H1 (cell line): Measurements from ENCODE around the gene RRP1. TPM values are rescaled to one million over a fixed set of nuclear protein-coding genes. Genes with fewer than 3 reads are reported as not detected.

Source experiments
- CTCF ChIA-PET: fragments of 300-600 bp; sonication (Branson Sonifier 250); formaldehyde crosslinking; loops from one replicate; lab custom pipeline; 2021; ENCODE audit not compliant: partially characterized antibody; lab: Charles Lee
- POLR2A ChIA-PET: fragments of 300-600 bp; sonication (Branson Sonifier 250); formaldehyde crosslinking; loops from one replicate; lab custom pipeline; 2021; ENCODE audit warnings: inconsistent platforms; ENCODE audit not compliant: partially characterized antibody; lab: Charles Lee
- DNase-seq, 2 experiments: peaks; one replicate each; pipeline versions ENCODE4 v3.0.0 to v3.0.0-alpha.2; 2010 to 2022; ENCODE audit warnings: low spot score in 2 of 2, low read depth in 1 of 2, mixed read lengths in 1 of 2
- FAIRE-seq: peaks from 2 replicates; lab custom pipeline; 2011; peaks lifted over from hg19 to GRCh38; lab: Jason Lieb, UNC
- H2AFZ ChIP-seq: 2 replicates; pipeline ENCODE4 v1.8.1; 2012; ENCODE audit warnings: low read length, inconsistent platforms
- H2AK5ac ChIP-seq: 2 replicates; pipeline ENCODE4 v1.6.1; 2013; ENCODE audit warnings: low read depth, low read length
- H2BK120ac ChIP-seq: replicated peaks from 2 replicates; pipeline ENCODE3; 2013; ENCODE audit warnings: low read depth, low read length, inconsistent platforms
- H2BK12ac ChIP-seq: 2 replicates; pipeline ENCODE4 v1.6.1; 2013; ENCODE audit warnings: low read depth, low read length
- H2BK15ac ChIP-seq: 2 replicates; pipeline ENCODE4 v1.6.1; 2013; ENCODE audit warnings: low read length
- H2BK20ac ChIP-seq: 2 replicates; pipeline ENCODE4 v1.6.1; 2013; ENCODE audit warnings: low read length
- H2BK5ac ChIP-seq: 2 replicates; pipeline ENCODE4 v1.6.1; 2013; ENCODE audit warnings: low read depth, low read length
- H3K14ac ChIP-seq: 2 replicates; pipeline ENCODE4 v1.6.1; 2013; ENCODE audit warnings: inconsistent platforms; ENCODE audit not compliant: insufficient read length
- H3K18ac ChIP-seq: 2 replicates; pipeline ENCODE4 v1.6.1; 2013; ENCODE audit warnings: low read length; ENCODE audit errors: extremely low read depth
- H3K23ac ChIP-seq: 2 replicates; pipeline ENCODE4 v1.6.1; 2013; ENCODE audit warnings: inconsistent platforms; ENCODE audit not compliant: insufficient read length
- H3K23me2 ChIP-seq: 2 replicates; pipeline ENCODE4 v1.6.1; 2013; ENCODE audit warnings: low read depth, low read length
- H3K27ac ChIP-seq: 2 replicates; pipeline ENCODE4 v1.6.1; 2011; ENCODE audit warnings: low read depth, low read length, inconsistent platforms
- H3K27me3 ChIP-seq, 4 experiments: replicated peaks in 1 of 4; 1 replicate in 1 of 4; 2 replicates in 3 of 4; pipeline versions ENCODE4 v1.6.1 to v1.8.1; 2011 to 2013; ENCODE audit warnings: low read length in 3 of 4, mild to moderate bottlenecking in 3 of 4, inconsistent platforms in 2 of 4, mixed read lengths in 2 of 4, moderate library complexity in 1 of 4; ENCODE audit not compliant: control insufficient read depth in 3 of 4, insufficient read depth in 3 of 4; ENCODE audit errors: extremely low read depth in 1 of 4
- H3K36me3 ChIP-seq, 4 experiments: 2 replicates each; pipeline versions ENCODE4 v1.6.1 to v1.8.1; 2011 to 2013; ENCODE audit warnings: mild to moderate bottlenecking in 4 of 4, low read length in 3 of 4, moderate library complexity in 2 of 4, control low read depth in 1 of 4, inconsistent platforms in 1 of 4; ENCODE audit not compliant: insufficient read depth in 4 of 4, control insufficient read depth in 2 of 4
- H3K4ac ChIP-seq: replicated peaks from 2 replicates; pipeline ENCODE3; 2013; ENCODE audit warnings: low read length, low read depth, mixed read lengths, inconsistent platforms; ENCODE audit not compliant: insufficient read length
- H3K4me1 ChIP-seq, 4 experiments: replicated peaks in 1 of 4; 1 replicate in 1 of 4; 2 replicates in 3 of 4; pipeline versions ENCODE4 v1.6.1 to v1.8.1; 2011 to 2013; ENCODE audit warnings: low read length in 3 of 4, inconsistent platforms in 2 of 4, mixed read lengths in 1 of 4; ENCODE audit not compliant: insufficient read depth in 4 of 4, control insufficient read depth in 3 of 4
- H3K4me2 ChIP-seq, 2 experiments: 2 replicates each; pipeline versions ENCODE4 v1.6.1 to v1.8.1; 2011 to 2013; ENCODE audit warnings: low read depth in 2 of 2, low read length in 2 of 2, control low read depth in 1 of 2, inconsistent platforms in 1 of 2, mild to moderate bottlenecking in 1 of 2; ENCODE audit not compliant: insufficient read depth in 1 of 2
- H3K4me3 ChIP-seq, 4 experiments: fragments of 200-600, 300-600 bp in 1 of 4; sonication (generic), shearing (Covaris generic), sonication (Bioruptor Twin) in 1 of 4; 2 replicates each; pipeline versions ENCODE4 v1.5.1 to v1.8.1; 2011 to 2016; ENCODE audit warnings: low read length in 4 of 4, low read depth in 3 of 4, control low read depth in 2 of 4, inconsistent platforms in 2 of 4, mild to moderate bottlenecking in 2 of 4, mixed read lengths in 1 of 4, moderate library complexity in 1 of 4; ENCODE audit not compliant: insufficient read depth in 2 of 4; ENCODE audit errors: extremely low read depth in 1 of 4
- H3K56ac ChIP-seq: replicated peaks from 2 replicates; pipeline ENCODE3; 2013; ENCODE audit warnings: low read depth, mild to moderate bottlenecking, mixed read lengths, low read length, inconsistent platforms; ENCODE audit not compliant: insufficient read length
- H3K79me1 ChIP-seq: 2 replicates; pipeline ENCODE4 v1.6.1; 2013; ENCODE audit warnings: low read depth, low read length, control low read depth
- H3K79me2 ChIP-seq, 2 experiments: 2 replicates each; pipeline versions ENCODE4 v1.6.1 to v1.8.1; 2012 to 2013; ENCODE audit warnings: low read length in 2 of 2, mild to moderate bottlenecking in 2 of 2, inconsistent platforms in 1 of 2; ENCODE audit not compliant: insufficient read depth in 2 of 2, control insufficient read depth in 1 of 2
- H3K9ac ChIP-seq, 4 experiments: replicated peaks in 1 of 4; 1 replicate in 1 of 4; 2 replicates in 3 of 4; pipeline versions ENCODE4 v1.6.1 to v1.8.1; 2011 to 2013; ENCODE audit warnings: low read depth in 3 of 4, low read length in 3 of 4, control low read depth in 2 of 4, mild to moderate bottlenecking in 2 of 4, moderate library complexity in 2 of 4, inconsistent platforms in 1 of 4; ENCODE audit errors: extremely low read depth in 1 of 4
- H3K9me3 ChIP-seq, 2 experiments: 2 replicates each; pipeline versions ENCODE4 v1.6.1 to v1.8.1; 2012 to 2013; ENCODE audit warnings: mild to moderate bottlenecking in 2 of 2, moderate library complexity in 2 of 2, control low read depth in 1 of 2, inconsistent platforms in 1 of 2, low read depth in 1 of 2, low read length in 1 of 2, mixed read lengths in 1 of 2; ENCODE audit not compliant: insufficient read depth in 2 of 2
- H4K20me1 ChIP-seq, 2 experiments: replicated peaks in 1 of 2; 2 replicates each; pipeline versions ENCODE3 to v1.8.1; 2011 to 2013; ENCODE audit warnings: inconsistent platforms in 2 of 2, low read length in 2 of 2, mild to moderate bottlenecking in 1 of 2; ENCODE audit not compliant: insufficient read depth in 2 of 2, control insufficient read depth in 1 of 2
- H4K5ac ChIP-seq: 2 replicates; pipeline ENCODE4 v1.6.1; 2013; ENCODE audit warnings: low read length, low read depth, mixed read lengths, inconsistent platforms; ENCODE audit not compliant: insufficient read length
- H4K8ac ChIP-seq: 2 replicates; pipeline ENCODE4 v1.8.0; 2013; ENCODE audit warnings: mild to moderate bottlenecking, moderate library complexity, low read length, inconsistent platforms; ENCODE audit not compliant: insufficient read depth; ENCODE audit errors: extremely low read depth
- H4K91ac ChIP-seq: replicated peaks from 2 replicates; pipeline ENCODE3; 2013; ENCODE audit warnings: low read length, mixed read lengths, inconsistent platforms; ENCODE audit not compliant: insufficient read length
- ASH2L ChIP-seq: fragments of 200-600, 300-600 bp; sonication (generic); IDR thresholded peaks from one replicate; pipeline ENCODE4 v1.7.1; 2017; ENCODE audit warnings: low read length
- CBX8 ChIP-seq: fragments of 300-800, 300-1000 bp; sonication (generic); IDR thresholded peaks from 2 replicates; pipeline ENCODE4 v1.7.1; 2016; ENCODE audit warnings: low read depth, low read length, borderline replicate concordance
- CTBP2 ChIP-seq: IDR thresholded peaks from 2 replicates; pipeline ENCODE4 v1.7.0; 2011; ENCODE audit warnings: borderline replicate concordance, mild to moderate bottlenecking, moderate library complexity, mixed read lengths, low read length; ENCODE audit not compliant: insufficient read depth, insufficient read length
- EP300 ChIP-seq, 2 experiments: IDR thresholded peaks; 1 replicate in 1 of 2; 2 replicates in 1 of 2; pipeline ENCODE4 v1.6.1; 2011 to 2012; ENCODE audit warnings: low read depth in 2 of 2, low read length in 2 of 2, mild to moderate bottlenecking in 2 of 2, borderline replicate concordance in 1 of 2, inconsistent platforms in 1 of 2, moderate library complexity in 1 of 2
- KDM4A ChIP-seq: IDR thresholded peaks from one replicate; pipeline ENCODE4 v1.7.1; 2012; ENCODE audit warnings: low read depth, mild to moderate bottlenecking, moderate library complexity, low read length, inconsistent platforms; ENCODE audit not compliant: severe bottlenecking
- KDM5A ChIP-seq: fragments of 200-600 bp; IDR thresholded peaks from 2 replicates; pipeline ENCODE4 v1.7.1; 2012; ENCODE audit warnings: mild to moderate bottlenecking, low read length, inconsistent platforms, mixed read lengths
- MAFK ChIP-seq: IDR thresholded peaks from 2 replicates; pipeline ENCODE4 v1.6.1; 2012; ENCODE audit warnings: low read depth, mild to moderate bottlenecking, improper control_type of control experiment, low read length
- RAD21 ChIP-seq, 2 experiments: IDR thresholded peaks in 1 of 2; conservative IDR thresholded peaks in 1 of 2; 2 replicates each; pipeline ENCODE4 v1.6.1; 2011; ENCODE audit warnings: low read depth in 2 of 2, low read length in 2 of 2, improper control_type of control experiment in 1 of 2, inconsistent platforms in 1 of 2, mild to moderate bottlenecking in 1 of 2, moderate library complexity in 1 of 2
- SIX5 ChIP-seq: IDR thresholded peaks from 2 replicates; pipeline ENCODE4 v1.6.1; 2011; ENCODE audit warnings: mild to moderate bottlenecking, low read depth, low read length
- SP4 ChIP-seq: IDR thresholded peaks from 2 replicates; pipeline ENCODE4 v1.6.1; 2012; ENCODE audit warnings: low read length, inconsistent platforms
- TAF7 ChIP-seq: optimal IDR thresholded peaks from 2 replicates; pipeline ENCODE3; 2011; ENCODE audit warnings: low read depth, mild to moderate bottlenecking, inconsistent platforms, low read length, moderate library complexity, borderline replicate concordance
- TEAD4 ChIP-seq: IDR thresholded peaks from 2 replicates; pipeline ENCODE4 v1.6.1; 2012; ENCODE audit warnings: low read depth, low read length, inconsistent platforms, mixed read lengths
- WGBS, 2 experiments: shearing (Covaris generic) in 1 of 2; methylation state at CpG; one replicate each; pipeline versions ENCODE4 v1.1.6 to v1.1.7; 2013 to 2015; ENCODE audit warnings: low lambda C conversion rate in 2 of 2, mixed read lengths in 2 of 2, inconsistent platforms in 1 of 2, low coverage in 1 of 2, missing lambda C conversion rate in 1 of 2; ENCODE audit not compliant: insufficient replicate concordance in 2 of 2, insufficient coverage in 1 of 2, insufficient read length in 1 of 2; ENCODE audit errors: extremely low coverage in 1 of 2, missing lambda C conversion rate in 1 of 2; 5-methylcytosine and 5-hydroxymethylcytosine counted together
- polyA plus RNA-seq, 7 experiments: library from polyadenylated mRNA; depleted of rRNA in 3 of 7; stranded (reverse) in 5 of 7; unstranded in 2 of 7; fragments of >200 nt in 5 of 7; fragments of 200-250 nt in 2 of 7; gene quantifications; 1 replicate in 5 of 7; 2 replicates in 1 of 7; 4 replicates in 1 of 7; pipeline versions ENCODE4 v1.2.1 to v1.2.3, GENCODE V29; 2011 to 2013; ENCODE audit warnings: missing spikeins in 2 of 7, mixed read lengths in 2 of 7
- total RNA-seq: library from RNA; stranded (reverse); fragmentation: NEBNext Ultra II Directional; extraction: Animal tissue kit (Norgen Biotek cat#: 25700); gene quantifications from 2 replicates; pipeline ENCODE4 v1.2.1, GENCODE V29; 2021

RRP1 gene
- total and polyA plus RNA-seq, 2 of the 8 experiments (the other 6 are each of a cell fraction or from before 2014, with no cell fraction given) = 11.6 to 55.2 TPM

DNA sequence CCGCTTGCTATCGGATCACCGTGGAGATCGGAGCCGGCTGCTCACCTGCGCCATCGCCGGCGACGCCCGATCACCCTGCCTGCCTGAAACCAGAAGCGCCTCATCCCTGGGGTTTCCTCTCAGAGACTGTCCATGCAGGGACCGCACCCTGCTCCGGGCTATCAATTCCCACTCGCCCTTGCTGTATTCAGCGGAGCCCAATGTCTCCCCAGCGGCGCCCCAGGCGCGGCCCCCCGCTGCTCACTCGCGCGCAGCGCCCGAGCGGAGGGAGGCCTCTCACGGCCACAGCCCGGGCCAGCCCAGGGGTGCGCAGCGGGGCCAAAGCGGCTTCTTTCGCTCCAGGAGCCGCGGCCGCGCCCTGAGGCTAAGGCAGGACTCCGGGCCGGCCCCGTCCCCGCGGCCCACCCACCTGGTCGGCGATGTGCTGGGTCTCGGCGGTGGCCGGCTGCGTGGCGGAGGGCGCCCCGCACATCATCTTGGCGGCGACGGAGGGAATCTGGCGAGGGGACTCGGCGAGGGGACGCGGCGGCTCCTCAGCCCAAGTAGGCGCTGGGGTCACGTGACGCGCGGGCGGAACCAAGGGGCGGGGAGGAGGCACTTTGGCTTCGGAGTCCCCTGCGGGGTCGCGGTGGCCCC, 13.5 kb upstream of the RRP1 start, which contains the start of gene CSTB:
Gene CSTB, minus strand, starts transcription at position 514 of the 636 bp plus-strand sequence. Its CDS starts 39 bp downstream, at position 475.
- H3K4me2 ChIP-seq = peak within 1 kb of the TSS; percentile 71 to 80
- peaks cover 8 to 17% (median 10%) of the 10 kb centered on the region in 4 experiments; a peak in 6 of 8 replicates for H3K36me3 ChIP-seq
- peaks cover 0 to 6% of the 10 kb centered on the region in 2 experiments for H4K20me1 ChIP-seq
- no peaks in the 10 kb centered on the region; the same call in 1 of the 2 replicates for H3K79me1 ChIP-seq
- H2BK12ac ChIP-seq = no peak within 1 kb of the TSS
- H3K9ac ChIP-seq = peak within 1 kb of the TSS; percentile 56 to 83 (median 73)
- H3K18ac ChIP-seq = peak within 1 kb of the TSS; percentile 48; the same call in 1 of the 2 replicates
- H2BK15ac ChIP-seq = no peak within 1 kb of the TSS
- no peak within 1 kb of the TSS for H3K23ac ChIP-seq
- H4K8ac ChIP-seq = peak within 1 kb of the TSS; percentile 92
- H4K91ac ChIP-seq = no peak within 1 kb of the TSS
- no peaks in the 10 kb centered on the region for H3K9me3 ChIP-seq
- no peak within 1 kb of the TSS for H2AFZ ChIP-seq
- H4K5ac ChIP-seq = peak within 1 kb of the TSS; percentile 79
- ChIA-PET POLR2A (no interaction called here), CTCF (no interaction called here)
- peak within 1 kb of the TSS; percentile 54; the same call in 1 of the 2 replicates for H3K27ac ChIP-seq
- H2BK120ac ChIP-seq = no peak within 1 kb of the TSS
- peaks cover 0 to 15% (median 9%) of the 10 kb centered on the region in 4 experiments; a peak in 6 of 7 replicates for H3K4me1 ChIP-seq
- no peak within 1 kb of the TSS for H3K4ac ChIP-seq
- no peak within 1 kb of the TSS for H3K14ac ChIP-seq
- no peaks in the 10 kb centered on the region for H3K27me3 ChIP-seq
- peaks cover 0 to 19% of the 10 kb centered on the region in 2 experiments; a peak in 1 of 4 replicates for H3K79me2 ChIP-seq
- peaks cover 4% of the 10 kb centered on the region; the same call in 1 of the 2 replicates for H3K23me2 ChIP-seq
- WGBS, 2 experiments = 1% methylated on average over 48 of the region's 71 CpGs; no CpG with 5 or more reads in 1 of the 2 experiments
- H3K56ac ChIP-seq = peak within 1 kb of the TSS; percentile 66
- H3K4me3 ChIP-seq = peak within 1 kb of the TSS; percentile 83 to 92 (median 87)
- H2BK5ac ChIP-seq = peak within 1 kb of the TSS; percentile 52; the same call in 1 of the 2 replicates
- no peak within 1 kb of the TSS for H2BK20ac ChIP-seq
- H2AK5ac ChIP-seq = no peak within 1 kb of the TSS
- DNase-seq (peak in 1 of 2 experiments; percentile 95), FAIRE-seq (no peak)
- TF ChIP-seq EP300 (IDR thresholded peaks at IDR 0.05; ENCODE audit: borderline replicate concordance in 1 of 2, low read depth in 2 of 2, low read length in 2 of 2) (peak in 1 of 2 experiments; percentile 81; a peak in 1 of 3 replicates), RAD21 (IDR thresholded peaks at IDR 0.05 in 1 of 2, conservative IDR thresholded peaks at IDR 0.05 in 1 of 2; ENCODE audit: low read depth in 2 of 2, low read length in 2 of 2) (no peak), KDM5A (no peak), KDM4A (peak; percentile 98), TEAD4 (no peak), SIX5 (no peak), CTBP2 (no peak), SP4 (no peak), ASH2L (peak; percentile 73), MAFK (no peak), TAF7 (peak; percentile 73), CBX8 (no peak)
